GM12878 (cell line): Measurements from ENCODE around the gene PARN. TPM values are rescaled to one million over a fixed set of nuclear protein-coding genes. Genes with fewer than 3 reads are reported as not detected.

Experiments
- ATAC-seq: fragments of 200-7000 bp; cut with Tn5 transposase; 3 replicates; pipeline ENCODE4 v1.9.1; 2020; ENCODE audit warnings: mild to moderate bottlenecking, moderate library complexity
- BruUV-seq: library from RNA; stranded (reverse); fragments of 400-500 nt; replicated peaks from 2 replicates; lab custom pipeline; 2021; lab: Mats Ljungman, UMichigan
- CTCF ChIA-PET: fragments of 300-600 bp; sonication (Branson Sonifier 250); formaldehyde crosslinking; extraction: SDS; loops from one replicate; lab custom pipeline; 2021; ENCODE audit warnings: inconsistent platforms; lab: Yijun Ruan, JAX
- POLR2A ChIA-PET: fragments of 350-600 bp; formaldehyde crosslinking; extraction: SDS; loops from one replicate; lab custom pipeline; 2021; ENCODE audit warnings: inconsistent platforms; lab: Charles Lee
- RAD21 ChIA-PET: fragments of 300-600 bp; sonication (Branson Sonifier 250); formaldehyde crosslinking; loops from one replicate; lab custom pipeline; 2023; ENCODE audit warnings: antibody characterized with exemption; ENCODE audit not compliant: unreplicated experiment; lab: Charles Lee
- SMC1A ChIA-PET: fragments of 300-600 bp; sonication (Branson Sonifier 250); formaldehyde crosslinking; loops from one replicate; lab custom pipeline; 2023; ENCODE audit not compliant: unreplicated experiment, uncharacterized antibody; lab: Charles Lee
- DNase-seq: peaks from one replicate; pipeline ENCODE4 v3.0.0-alpha.2; 2011; ENCODE audit warnings: low read depth, low spot score
- FAIRE-seq: peaks from 3 replicates; lab custom pipeline; 2011; peaks lifted over from hg19 to GRCh38; lab: Jason Lieb, UNC
- H2AFZ ChIP-seq: 2 replicates; pipeline ENCODE4 v1.6.0; 2011; ENCODE audit warnings: low read depth, low read length, control low read depth; ENCODE audit not compliant: control insufficient read depth
- H3K27ac ChIP-seq: 2 replicates; pipeline ENCODE4 v1.5.1; 2011; ENCODE audit warnings: control low read depth; ENCODE audit not compliant: control insufficient read depth, insufficient read depth
- H3K27me3 ChIP-seq, 2 experiments: replicated peaks in 1 of 2; 2 replicates each; pipeline versions ENCODE4 v1.6.0 to v1.6.1; 2011; ENCODE audit warnings: low read length in 1 of 2; ENCODE audit not compliant: control insufficient read depth in 2 of 2, insufficient read depth in 2 of 2
- H3K36me3 ChIP-seq, 2 experiments: 2 replicates each; pipeline ENCODE4 v1.5.1; 2011; ENCODE audit warnings: low read length in 1 of 2; ENCODE audit not compliant: control insufficient read depth in 2 of 2, insufficient read depth in 2 of 2
- H3K4me1 ChIP-seq: 2 replicates; pipeline ENCODE4 v1.6.1; 2011; ENCODE audit warnings: mild to moderate bottlenecking, low read length, moderate library complexity, mixed read lengths; ENCODE audit not compliant: control insufficient read depth, insufficient read depth
- H3K4me2 ChIP-seq: 2 replicates; pipeline ENCODE4 v1.6.0; 2011; ENCODE audit warnings: control low read depth; ENCODE audit not compliant: control insufficient read depth, insufficient read depth
- H3K4me3 ChIP-seq: fragments of 200-600 bp; sonication (generic); 2 replicates; pipeline ENCODE4 v1.5.1; 2016
- H3K79me2 ChIP-seq: 2 replicates; pipeline ENCODE4 v1.6.0; 2011; ENCODE audit warnings: low read length; ENCODE audit not compliant: control insufficient read depth, insufficient read depth
- H3K9ac ChIP-seq: 2 replicates; pipeline ENCODE4 v1.8.0; 2011; ENCODE audit warnings: low read length, control low read depth, mixed read lengths; ENCODE audit not compliant: control insufficient read depth, insufficient read depth
- H3K9me3 ChIP-seq: replicated peaks from 3 replicates; pipeline ENCODE4 v1.5.1; 2011; ENCODE audit warnings: mild to moderate bottlenecking, low read length; ENCODE audit not compliant: control insufficient read depth, insufficient read depth
- H4K20me1 ChIP-seq: 2 replicates; pipeline ENCODE4 v1.6.0; 2011; ENCODE audit not compliant: control insufficient read depth, insufficient read depth
- BMI1 ChIP-seq: fragments of 450-650 bp; IDR thresholded peaks from 2 replicates; pipeline ENCODE4 v1.6.1; 2016; ENCODE audit warnings: mild to moderate bottlenecking, moderate library complexity, borderline replicate concordance
- CBX3 ChIP-seq: fragments of 200-600 bp; sonication (generic); IDR thresholded peaks from 2 replicates; pipeline ENCODE4 v1.6.1; 2016; ENCODE audit warnings: low read depth, borderline replicate concordance
- EED ChIP-seq: sonication (generic); IDR thresholded peaks from 2 replicates; pipeline ENCODE4 v1.6.1; 2016; ENCODE audit warnings: antibody characterized with exemption, low read depth
- ELK1 ChIP-seq: IDR thresholded peaks from 2 replicates; pipeline ENCODE4 v1.6.1; 2012; ENCODE audit warnings: low read depth, low read length, improper control_type of control experiment
- ESRRA ChIP-seq: IDR thresholded peaks from 2 replicates; pipeline ENCODE4 v1.6.1; 2012; ENCODE audit warnings: mild to moderate bottlenecking, low read length, improper control_type of control experiment
- FOS ChIP-seq: IDR thresholded peaks from 3 replicates; pipeline ENCODE4 v1.6.1; 2011; ENCODE audit warnings: borderline replicate concordance; ENCODE audit not compliant: insufficient read length; ENCODE audit errors: extremely low read depth
- IRF4 ChIP-seq: IDR thresholded peaks from 2 replicates; pipeline ENCODE4 v1.6.1; 2011; ENCODE audit warnings: low read depth, low read length
- KAT2A ChIP-seq: conservative IDR thresholded peaks from 2 replicates; pipeline ENCODE4 v1.6.1; 2011; ENCODE audit warnings: low read depth, low read length; ENCODE audit not compliant: control insufficient read depth
- MEF2A ChIP-seq: IDR thresholded peaks from 2 replicates; pipeline ENCODE4 v1.6.1; 2011; ENCODE audit warnings: low read depth, mild to moderate bottlenecking, low read length, moderate library complexity; ENCODE audit not compliant: insufficient read depth
- MYC ChIP-seq: IDR thresholded peaks from 2 replicates; pipeline ENCODE4 v1.6.1; 2011; ENCODE audit warnings: mild to moderate bottlenecking, low read length, moderate library complexity, inconsistent platforms; ENCODE audit not compliant: insufficient read depth, insufficient replicate concordance, insufficient read length, severe bottlenecking
- PKNOX1 ChIP-seq: fragments of 450-650 bp; IDR thresholded peaks from 2 replicates; pipeline ENCODE4 v1.6.1; 2016; ENCODE audit warnings: mild to moderate bottlenecking
- RAD51 ChIP-seq: fragments of 450-650 bp; IDR thresholded peaks from 2 replicates; pipeline ENCODE4 v1.6.1; 2016; ENCODE audit warnings: moderate library complexity, mild to moderate bottlenecking, inconsistent platforms
- SIN3A ChIP-seq: IDR thresholded peaks from 2 replicates; pipeline ENCODE4 v1.6.1; 2012; ENCODE audit warnings: low read depth, low read length, improper control_type of control experiment
- SIX5 ChIP-seq: IDR thresholded peaks from 2 replicates; pipeline ENCODE4 v1.6.1; 2011; ENCODE audit warnings: mild to moderate bottlenecking, low read depth, low read length, moderate library complexity; ENCODE audit not compliant: severe bottlenecking
- SREBF1 ChIP-seq: IDR thresholded peaks from 2 replicates; pipeline ENCODE4 v1.6.1; 2012; ENCODE audit warnings: mild to moderate bottlenecking, low read length
- SUZ12 ChIP-seq: fragments of 200-600 bp; sonication (generic); IDR thresholded peaks from one replicate; pipeline ENCODE4 v1.6.1; 2018; ENCODE audit warnings: antibody characterized with exemption, mild to moderate bottlenecking; ENCODE audit not compliant: unreplicated experiment
- ZNF687 ChIP-seq: fragments of 450-650 bp; IDR thresholded peaks from 2 replicates; pipeline ENCODE4 v1.6.1; 2017; ENCODE audit warnings: mild to moderate bottlenecking, moderate library complexity
- WGBS: methylation state at CpG from one replicate; pipeline ENCODE4 v1.1.6; 2016; ENCODE audit warnings: low lambda C conversion rate; ENCODE audit not compliant: insufficient replicate concordance, insufficient coverage; ENCODE audit errors: missing lambda C conversion rate; 5-methylcytosine and 5-hydroxymethylcytosine counted together
- in situ Hi-C: fragments of 300-500 bp; cut with MboI; formaldehyde crosslinking; loops from 9 replicates; pipeline ENCODE4 v1.14.3; 2018; ENCODE audit warnings: mixed read lengths
- intact Hi-C: fragments of 100-400 bp; cut with micrococcal nuclease; formaldehyde crosslinking; loops from one replicate; pipeline ENCODE4 v1.14.2; 2022; ENCODE audit not compliant: unreplicated experiment
- polyA plus RNA-seq, 11 experiments: library from polyadenylated mRNA; depleted of rRNA in 4 of 11; unstranded in 6 of 11; stranded (reverse) in 5 of 11; fragments of >200 nt; fragmentation: Nextera tagmentation in 4 of 11; fragmentation: Illumina TruSeq in 1 of 11; extraction: Ambion mirVana in 4 of 11; extraction: Trizol in 1 of 11; gene quantifications; 1 replicate in 1 of 11; 2 replicates in 10 of 11; pipeline versions ENCODE4 v1.2.1 to v1.2.3, GENCODE V29; 2011 to 2016; ENCODE audit warnings: inconsistent platforms in 2 of 11, missing spikeins in 2 of 11, low read depth in 1 of 11
- total RNA-seq, 4 experiments: library from RNA; depleted of rRNA in 3 of 4; stranded (reverse); fragments of >200 nt in 3 of 4; fragmentation: Illumina TruSeq in 1 of 4; extraction: Trizol in 1 of 4; gene quantifications; 2 replicates each; pipeline versions ENCODE4 v1.2.1 to v1.2.3, GENCODE V29; 2013 to 2021

PARN gene
- total and polyA plus RNA-seq, 10 of the 15 experiments (the other 5 are each of a cell fraction or from before 2014, with no cell fraction given): 15.6 to 77.3 (median 47.7) TPM

GRCh38 chr16:14545346-14545884 lies 84.6 kb downstream of the PARN start:
- no TSS peak for BruUV-seq
- in situ Hi-C loops: no loop called here
- SMC1A ChIA-PET: interaction anchor here (0.6 to 1.2 kb wide), 2 partner anchors 8 to 87 kb away, joined by 3 to 4 read pairs; no protein-coding TSS in a partner anchor
- TF ChIP-seq MYC: no peak
- TF ChIP-seq BMI1: no peak
- TF ChIP-seq PKNOX1: no peak
- TF ChIP-seq RAD51: no peak
- no peak for TF ChIP-seq SIX5
- TF ChIP-seq SIN3A: no peak
- TF ChIP-seq ELK1: no peak
- TF ChIP-seq ZNF687: no peak
- no peak for TF ChIP-seq MEF2A
- TF ChIP-seq KAT2A: no peak
- TF ChIP-seq CBX3: no peak
- no peak for TF ChIP-seq SREBF1
- no peak for TF ChIP-seq EED
- TF ChIP-seq ESRRA: no peak
- no peak for TF ChIP-seq IRF4
- TF ChIP-seq SUZ12: no peak
- TF ChIP-seq FOS: no peak
- intact Hi-C loops: no loop called here
- no peaks in the 10 kb centered on the region for H3K79me2 ChIP-seq
- H3K9me3 ChIP-seq: peaks cover 7% of the 10 kb centered on the region; the same call in 2 of the 3 replicates
- H3K4me1 ChIP-seq: no peaks in the 10 kb centered on the region
- peaks cover 0 to 22% of the 10 kb centered on the region in 2 experiments for H3K36me3 ChIP-seq
- no peak for FAIRE-seq
- ATAC-seq: no peak
- H3K9ac ChIP-seq: no peak overlapping the region
- H2AFZ ChIP-seq: no peak overlapping the region
- POLR2A ChIA-PET: no interaction called here
- DNase-seq: no peak
- no peaks in the 10 kb centered on the region for H4K20me1 ChIP-seq
- WGBS: 95% methylated on average over 7 of the region's 7 CpGs
- RAD21 ChIA-PET: interaction anchor here (0.6 kb wide), 1 partner anchor 55 kb away, joined by 3 read pairs; no protein-coding TSS in a partner anchor
- no peak overlapping the region for H3K27ac ChIP-seq
- no peak overlapping the region for H3K4me2 ChIP-seq
- CTCF ChIA-PET: interaction anchor here (0.7 to 1.4 kb wide), 6 partner anchors 10 to 620 kb away, joined by 3 to 6 read pairs (median 3); no protein-coding TSS in a partner anchor
- H3K27me3 ChIP-seq: no peaks in the 10 kb centered on the region
- H3K4me3 ChIP-seq: no peak overlapping the region
